SK-N-SH treated with all-trans-retinoic acid at 6 μM for 48 hours (cell line): Measurements from ENCODE around the gene PRPF8.

Experiments used
- ISL1 ChIP-seq: fragments of 250-450 bp; sonication (Bioruptor Pico); IDR thresholded peaks from 2 replicates; pipeline ENCODE4 v2.1.2; 2022; ENCODE audit warnings: mild to moderate bottlenecking, moderate library complexity
- ZFP3 ChIP-seq: fragments of 250-450 bp; sonication (Bioruptor Pico); IDR thresholded peaks from 2 replicates; pipeline ENCODE4 v1.5.0; 2020; ENCODE audit warnings: mild to moderate bottlenecking, moderate library complexity
- ZNF565 ChIP-seq: fragments of 450-650 bp; formaldehyde crosslinking; conservative IDR thresholded peaks from 2 replicates; pipeline ENCODE4 v1.5.0; 2020; ENCODE audit warnings: low read depth, mild to moderate bottlenecking, moderate library complexity
- TF ChIP-seq, protein P1 (sequence below): fragments of 250-450 bp; sonication (Bioruptor Pico); IDR thresholded peaks from 2 replicates; pipeline ENCODE4 v1.5.1; 2020; ENCODE audit warnings: low read depth, mild to moderate bottlenecking, moderate library complexity
- TF ChIP-seq, protein P2 (sequence below): fragments of 250-450 bp; sonication (Bioruptor Pico); IDR thresholded peaks from 2 replicates; pipeline ENCODE4 v1.8.0; 2020; ENCODE audit warnings: mild to moderate bottlenecking, moderate library complexity, borderline replicate concordance

DNA sequence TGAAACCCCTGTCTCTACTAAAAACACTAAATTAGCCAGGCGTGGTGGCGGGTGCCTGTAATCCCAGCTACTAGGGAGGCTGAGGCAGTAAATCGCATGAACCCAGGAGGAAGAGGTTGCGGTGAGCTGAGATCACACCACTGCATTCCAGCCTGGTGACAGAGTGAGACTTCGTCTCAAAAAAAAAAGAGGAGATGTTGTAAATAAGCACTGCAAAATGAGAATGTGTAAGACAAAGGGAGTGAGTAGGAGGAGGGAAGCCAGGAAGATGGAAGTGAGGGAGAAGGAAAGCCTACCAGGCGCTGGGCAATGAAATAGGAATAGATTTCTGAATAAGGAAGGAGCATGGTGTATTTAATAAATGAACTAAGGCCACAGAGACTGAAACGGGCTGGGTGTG lies 8.7 kb upstream of the PRPF8 start:
- TF ChIP-seq ZFP3 (CRISPR knock-in tag) (no peak), ISL1 (CRISPR knock-in tag) (no peak), ZNF565 (CRISPR knock-in tag) (no peak)
- TF ChIP-seq, protein P1, sequence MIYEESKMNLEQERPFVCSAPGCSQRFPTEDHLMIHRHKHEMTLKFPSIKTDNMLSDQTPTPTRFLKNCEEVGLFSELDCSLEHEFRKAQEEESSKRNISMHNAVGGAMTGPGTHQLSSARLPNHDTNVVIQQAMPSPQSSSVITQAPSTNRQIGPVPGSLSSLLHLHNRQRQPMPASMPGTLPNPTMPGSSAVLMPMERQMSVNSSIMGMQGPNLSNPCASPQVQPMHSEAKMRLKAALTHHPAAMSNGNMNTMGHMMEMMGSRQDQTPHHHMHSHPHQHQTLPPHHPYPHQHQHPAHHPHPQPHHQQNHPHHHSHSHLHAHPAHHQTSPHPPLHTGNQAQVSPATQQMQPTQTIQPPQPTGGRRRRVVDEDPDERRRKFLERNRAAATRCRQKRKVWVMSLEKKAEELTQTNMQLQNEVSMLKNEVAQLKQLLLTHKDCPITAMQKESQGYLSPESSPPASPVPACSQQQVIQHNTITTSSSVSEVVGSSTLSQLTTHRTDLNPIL, result no peak
- TF ChIP-seq, protein P2, sequence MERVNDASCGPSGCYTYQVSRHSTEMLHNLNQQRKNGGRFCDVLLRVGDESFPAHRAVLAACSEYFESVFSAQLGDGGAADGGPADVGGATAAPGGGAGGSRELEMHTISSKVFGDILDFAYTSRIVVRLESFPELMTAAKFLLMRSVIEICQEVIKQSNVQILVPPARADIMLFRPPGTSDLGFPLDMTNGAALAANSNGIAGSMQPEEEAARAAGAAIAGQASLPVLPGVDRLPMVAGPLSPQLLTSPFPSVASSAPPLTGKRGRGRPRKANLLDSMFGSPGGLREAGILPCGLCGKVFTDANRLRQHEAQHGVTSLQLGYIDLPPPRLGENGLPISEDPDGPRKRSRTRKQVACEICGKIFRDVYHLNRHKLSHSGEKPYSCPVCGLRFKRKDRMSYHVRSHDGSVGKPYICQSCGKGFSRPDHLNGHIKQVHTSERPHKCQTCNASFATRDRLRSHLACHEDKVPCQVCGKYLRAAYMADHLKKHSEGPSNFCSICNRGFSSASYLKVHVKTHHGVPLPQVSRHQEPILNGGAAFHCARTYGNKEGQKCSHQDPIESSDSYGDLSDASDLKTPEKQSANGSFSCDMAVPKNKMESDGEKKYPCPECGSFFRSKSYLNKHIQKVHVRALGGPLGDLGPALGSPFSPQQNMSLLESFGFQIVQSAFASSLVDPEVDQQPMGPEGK (CRISPR knock-in tag), result no peak
